ENCODE data around the gene PKP3.

DNA sequence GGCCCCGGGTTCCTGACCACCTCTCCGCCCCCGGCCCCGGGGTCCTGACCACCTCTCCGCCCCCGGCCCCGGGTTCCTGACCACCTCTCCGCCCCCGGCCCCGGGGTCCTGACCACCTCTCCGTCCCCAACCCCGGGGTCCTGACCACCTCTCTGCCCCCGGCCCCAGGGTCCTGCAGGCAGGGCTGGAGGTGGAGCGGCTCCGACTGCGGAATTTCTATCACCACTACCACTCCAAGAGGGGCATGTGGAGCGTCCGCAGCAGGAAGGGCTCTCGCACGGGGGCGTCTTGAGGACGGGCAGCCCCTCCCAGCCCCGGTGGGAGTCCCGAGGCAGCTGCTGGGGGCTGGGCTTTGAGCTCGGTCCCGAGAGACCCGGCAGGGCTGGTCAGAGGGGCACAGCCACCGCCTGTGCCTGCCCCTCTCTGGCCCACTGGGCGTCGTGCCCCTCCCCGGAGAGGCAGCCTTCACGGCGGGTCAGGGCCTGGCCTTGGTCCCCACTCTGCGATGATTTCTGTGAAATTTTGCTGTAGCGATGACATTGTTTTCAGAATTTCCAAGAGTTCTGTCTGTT is 12.4 kb upstream of the PKP3 start:
- TF ChIP-seq, protein P1, sequence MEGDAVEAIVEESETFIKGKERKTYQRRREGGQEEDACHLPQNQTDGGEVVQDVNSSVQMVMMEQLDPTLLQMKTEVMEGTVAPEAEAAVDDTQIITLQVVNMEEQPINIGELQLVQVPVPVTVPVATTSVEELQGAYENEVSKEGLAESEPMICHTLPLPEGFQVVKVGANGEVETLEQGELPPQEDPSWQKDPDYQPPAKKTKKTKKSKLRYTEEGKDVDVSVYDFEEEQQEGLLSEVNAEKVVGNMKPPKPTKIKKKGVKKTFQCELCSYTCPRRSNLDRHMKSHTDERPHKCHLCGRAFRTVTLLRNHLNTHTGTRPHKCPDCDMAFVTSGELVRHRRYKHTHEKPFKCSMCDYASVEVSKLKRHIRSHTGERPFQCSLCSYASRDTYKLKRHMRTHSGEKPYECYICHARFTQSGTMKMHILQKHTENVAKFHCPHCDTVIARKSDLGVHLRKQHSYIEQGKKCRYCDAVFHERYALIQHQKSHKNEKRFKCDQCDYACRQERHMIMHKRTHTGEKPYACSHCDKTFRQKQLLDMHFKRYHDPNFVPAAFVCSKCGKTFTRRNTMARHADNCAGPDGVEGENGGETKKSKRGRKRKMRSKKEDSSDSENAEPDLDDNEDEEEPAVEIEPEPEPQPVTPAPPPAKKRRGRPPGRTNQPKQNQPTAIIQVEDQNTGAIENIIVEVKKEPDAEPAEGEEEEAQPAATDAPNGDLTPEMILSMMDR (IDR thresholded peaks at IDR 0.05; ENCODE audit: low read length) = no peak
- TF ChIP-seq EZH2phosphoT487 (IDR thresholded peaks at IDR 0.05; ENCODE audit: low read length) = no peak
- no peak for TF ChIP-seq EZH2 (optimal IDR thresholded peaks at IDR 0.05; ENCODE audit: low read depth, low read length)
